GM18520 (cell line): ENCODE measurements around the gene CRIM1.
A peak's percentile ranks its signal among the peaks of the same experiment; 100 is the strongest.

ENCODE experiments used
- ATAC-seq: cut with Tn5 transposase; IDR thresholded peaks from one replicate; pipeline ENCODE4 v1.9.1; 2021; ENCODE audit not compliant: unreplicated experiment

CRIM1 gene

DNA sequence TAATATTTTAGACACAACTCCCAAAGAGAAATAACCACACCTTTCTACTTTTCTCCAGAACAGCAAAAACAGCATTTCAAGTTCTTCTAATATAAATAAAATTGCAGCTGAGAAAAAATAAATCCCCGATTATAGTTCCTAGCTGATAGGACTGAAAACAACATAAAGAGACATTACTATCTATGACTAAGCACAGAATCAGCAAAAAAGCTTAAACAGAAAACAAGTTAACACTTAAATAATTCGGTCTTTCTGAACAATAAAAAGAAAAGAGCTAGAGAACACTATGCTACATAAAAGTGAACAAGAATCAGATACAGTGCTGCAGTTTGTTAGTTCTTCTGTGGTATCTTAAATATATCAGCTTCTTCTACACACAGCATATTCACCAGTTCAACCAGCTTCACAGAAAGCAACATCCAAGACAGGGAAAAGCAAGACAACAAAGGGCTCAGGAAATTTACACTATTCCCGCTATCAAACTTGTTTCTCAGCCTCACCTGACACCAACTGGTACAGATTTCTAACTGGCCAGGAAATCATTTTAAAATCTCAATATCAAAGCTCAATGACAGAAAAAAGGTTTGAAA lies 213.8 kb downstream of the CRIM1 start:
- ATAC-seq: no peak

DNA sequence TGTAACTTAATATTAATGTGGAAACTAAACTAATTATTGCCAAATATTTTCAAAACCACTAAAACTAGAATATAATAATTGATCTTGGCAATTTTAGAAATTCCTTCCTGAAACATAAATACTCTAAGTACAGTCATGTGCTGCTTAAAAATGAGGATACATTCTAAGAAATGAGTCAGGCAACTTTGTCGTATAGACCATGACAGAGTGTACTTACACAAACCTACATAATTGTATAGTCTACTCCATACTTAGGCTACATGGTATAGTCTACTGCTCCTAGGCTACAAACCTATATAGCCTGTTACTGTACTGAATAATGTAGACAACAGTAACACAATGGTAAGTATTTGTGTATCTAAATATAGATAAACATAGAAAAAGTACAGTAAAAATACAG lies 214.8 kb downstream of the CRIM1 start:
- ATAC-seq: no peak

- ATAC-seq: no peak
Measured at GRCh38 chr2:36572054-36572718, 216.6 kb downstream of the CRIM1 start.

- ATAC-seq: no peak
Measured at GRCh38 chr2:36572719-36573059, 217.1 kb downstream of the CRIM1 start.

DNA sequence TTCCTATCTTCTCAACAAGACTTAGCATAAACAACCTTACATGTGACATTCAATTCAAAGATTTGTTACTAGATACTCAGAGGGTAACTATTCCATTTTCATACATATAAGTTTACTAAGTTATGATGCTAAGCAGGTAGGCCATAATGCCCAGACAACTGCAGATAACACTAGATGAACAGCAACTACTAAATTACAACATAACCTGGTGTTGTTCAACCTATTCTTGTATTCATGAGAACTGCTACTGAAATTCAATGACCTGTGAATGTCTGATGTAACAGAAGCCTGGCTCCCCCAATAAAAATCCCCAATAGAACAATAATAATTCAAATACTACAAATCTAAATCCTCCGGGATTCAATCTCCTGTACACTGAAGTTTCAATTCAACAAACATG lies 217.6 kb downstream of the CRIM1 start:
- no peak for ATAC-seq

GRCh38 chr2:36574560-36574959 lies 219.0 kb downstream of the CRIM1 start:
- no peak for ATAC-seq

- no peak for ATAC-seq
Measured at GRCh38 chr2:36577884-36578283, 222.3 kb downstream of the CRIM1 start.

GRCh38 chr2:36578343-36579296 lies 223.0 kb downstream of the CRIM1 start:
- no peak for ATAC-seq

- ATAC-seq: no peak
Measured at GRCh38 chr2:36579297-36579664, 223.7 kb downstream of the CRIM1 start.

- ATAC-seq: no peak
Measured at GRCh38 chr2:36582538-36582937, 227.0 kb downstream of the CRIM1 start.

DNA sequence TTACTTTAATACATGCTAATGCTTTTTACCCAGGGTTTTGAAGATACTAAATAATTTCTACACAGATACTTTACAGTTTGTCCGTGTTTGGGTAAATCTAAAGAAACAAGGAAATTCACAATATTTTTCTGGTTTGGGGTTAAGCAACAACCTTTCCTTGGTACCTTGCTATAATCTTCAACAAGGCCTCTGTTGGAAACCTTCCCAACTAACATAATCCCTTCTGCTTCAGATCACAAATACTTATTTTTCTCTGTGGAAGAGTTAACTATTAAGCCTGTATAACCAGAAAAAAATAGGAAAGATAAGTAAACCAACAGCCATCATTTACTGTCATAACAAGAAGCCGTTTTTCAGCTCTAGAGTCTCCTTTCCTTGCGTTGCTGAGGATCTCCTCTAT lies 227.4 kb downstream of the CRIM1 start:
- no peak for ATAC-seq

- ATAC-seq: no peak
Measured at GRCh38 chr2:36584148-36584794, 228.7 kb downstream of the CRIM1 start.

- no peak for ATAC-seq
Measured at GRCh38 chr2:36586672-36587071, 231.1 kb downstream of the CRIM1 start.

DNA sequence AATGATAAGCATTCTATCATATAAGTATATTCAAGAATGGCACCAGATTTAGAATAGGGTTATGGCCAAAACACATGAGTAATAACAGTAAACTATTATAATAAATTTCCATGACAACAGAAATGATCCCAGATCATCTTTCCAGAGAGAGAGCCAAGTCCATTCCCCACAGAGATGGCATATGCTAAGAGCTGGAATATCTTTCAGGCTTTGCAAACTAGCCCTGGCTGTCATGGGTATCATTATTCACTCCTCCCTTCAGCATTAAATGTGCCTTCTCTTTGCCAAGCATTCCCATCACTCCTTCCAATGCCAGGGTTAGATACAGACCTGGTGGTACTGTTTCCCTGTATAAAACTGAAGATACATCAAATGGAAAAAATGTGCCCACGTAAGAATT lies 231.5 kb downstream of the CRIM1 start:
- no peak for ATAC-seq

GRCh38 chr2:36587556-36587955 lies 232.0 kb downstream of the CRIM1 start:
- no peak for ATAC-seq

- no peak for ATAC-seq
Measured at GRCh38 chr2:36589230-36589630, 233.7 kb downstream of the CRIM1 start.

- no peak for ATAC-seq
Measured at GRCh38 chr2:36594849-36595248, 239.3 kb downstream of the CRIM1 start.

DNA sequence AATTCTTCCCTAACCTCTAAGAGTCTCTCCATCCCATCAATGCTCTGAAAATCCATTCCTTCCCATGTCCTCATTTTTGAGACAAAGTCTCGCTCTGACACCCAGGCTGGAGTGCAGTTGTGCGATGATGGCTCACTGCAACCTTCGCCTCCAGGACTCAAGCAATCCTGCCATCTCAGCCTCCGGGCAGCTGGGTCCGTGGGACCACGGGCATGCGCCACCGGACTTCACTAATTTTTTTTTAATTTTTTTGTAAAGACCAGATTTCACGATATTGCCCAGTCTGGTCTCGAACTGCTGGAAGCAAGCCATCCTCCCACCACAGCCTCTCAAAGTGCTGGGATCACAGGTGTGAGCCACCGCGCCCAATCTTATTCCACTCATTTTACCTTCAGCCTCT lies 240.8 kb downstream of the CRIM1 start:
- no peak for ATAC-seq

DNA sequence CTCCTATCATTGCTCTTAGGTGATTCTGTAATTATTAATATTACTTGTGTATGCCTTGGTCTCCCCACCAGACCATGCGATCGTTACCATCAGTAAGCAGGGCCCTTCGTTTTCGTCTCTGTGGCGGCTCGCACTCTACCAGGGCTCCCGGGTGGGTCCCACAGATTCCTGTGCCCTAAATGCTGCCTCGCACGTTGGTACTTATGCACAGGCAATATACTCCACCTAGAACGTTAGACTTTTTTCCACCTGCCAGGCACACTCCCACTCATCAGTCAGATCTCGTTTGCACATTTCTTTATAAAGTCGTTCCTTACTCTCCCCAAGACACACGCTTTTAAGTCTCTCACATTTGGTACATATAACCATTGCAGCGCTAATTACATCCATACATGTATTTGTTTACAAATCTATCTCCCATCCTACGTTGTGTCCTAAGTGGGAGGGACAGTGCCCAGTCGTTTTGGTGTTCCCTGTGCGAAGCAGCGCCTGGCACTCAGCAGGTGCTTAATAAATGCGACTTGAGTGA lies 241.5 kb downstream of the CRIM1 start:
- no peak for ATAC-seq

DNA sequence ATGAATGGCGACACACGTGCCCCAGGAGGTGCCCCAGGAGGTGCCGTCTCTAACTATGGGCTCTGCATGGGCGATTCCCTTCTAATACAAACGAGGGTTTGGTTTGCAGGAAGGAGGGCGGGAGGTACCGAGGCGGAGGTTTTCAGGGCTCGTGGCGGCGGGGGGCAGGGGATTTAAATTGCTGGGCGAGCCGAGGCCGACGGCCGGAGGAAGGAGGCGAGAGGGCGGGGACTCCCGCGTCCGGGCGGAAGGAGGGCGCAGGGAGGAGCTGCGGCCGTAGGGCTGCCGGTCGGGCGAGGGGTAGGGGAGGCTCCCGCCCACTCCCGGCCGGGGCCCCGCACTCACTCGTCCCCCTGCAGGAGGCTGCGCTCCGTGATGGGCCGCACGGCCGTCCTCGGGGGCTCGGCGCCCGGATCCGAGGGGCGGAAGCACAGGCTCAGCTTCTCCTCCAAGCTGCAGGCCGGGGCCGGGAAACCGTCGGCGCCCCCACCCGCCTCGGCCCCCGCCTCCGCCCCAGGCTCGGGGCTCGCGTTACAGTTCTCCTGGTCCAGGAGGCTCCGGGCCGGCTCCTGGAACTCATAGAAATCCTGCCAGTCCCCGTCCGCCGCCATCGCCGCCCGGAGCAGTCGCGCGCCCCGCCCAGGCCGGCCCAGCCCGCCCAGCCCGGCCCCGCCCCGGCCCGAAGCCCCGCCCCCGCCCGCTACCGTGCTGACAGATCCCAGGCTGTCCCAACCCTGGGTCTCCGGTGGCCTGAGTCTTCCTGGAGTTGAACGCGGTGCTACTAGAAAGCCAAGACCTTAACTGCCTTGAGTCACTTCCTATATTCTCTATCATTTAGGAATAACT lies 242.2 kb downstream of the CRIM1 start, which contains the start of gene FEZ2:
Gene FEZ2 (minus strand): TSS at position 637 of the 846 bp plus-strand sequence. CDS start 26 bp downstream, at position 611.
- ATAC-seq: peak; percentile 98
